Hepatocyte (in vitro differentiated cells): ENCODE measurements around the gene ZNF148.

Experiments
- EZH2 ChIP-seq: fragments of 200-600 bp; sonication (generic); IDR thresholded peaks from 2 replicates; pipeline ENCODE4 v1.6.1; 2016; ENCODE audit warnings: antibody characterized with exemption, mild to moderate bottlenecking, borderline replicate concordance
- EZH2phosphoT487 ChIP-seq: fragments of 200-600 bp; sonication (generic); IDR thresholded peaks from one replicate; pipeline ENCODE4 v1.6.1; 2018; ENCODE audit warnings: antibody characterized with exemption, mild to moderate bottlenecking, low read depth, moderate library complexity; ENCODE audit not compliant: unreplicated experiment, severe bottlenecking
- TF ChIP-seq, protein P1 (sequence below): fragments of 200-600 bp; sonication (generic); IDR thresholded peaks from 2 replicates; pipeline ENCODE4 v1.5.1; 2016; ENCODE audit warnings: antibody characterized with exemption, mild to moderate bottlenecking; ENCODE audit not compliant: poor library complexity

GRCh38 chr3:125260158-125260557, 115.0 kb downstream of the ZNF148 start:
- TF ChIP-seq, protein P1, sequence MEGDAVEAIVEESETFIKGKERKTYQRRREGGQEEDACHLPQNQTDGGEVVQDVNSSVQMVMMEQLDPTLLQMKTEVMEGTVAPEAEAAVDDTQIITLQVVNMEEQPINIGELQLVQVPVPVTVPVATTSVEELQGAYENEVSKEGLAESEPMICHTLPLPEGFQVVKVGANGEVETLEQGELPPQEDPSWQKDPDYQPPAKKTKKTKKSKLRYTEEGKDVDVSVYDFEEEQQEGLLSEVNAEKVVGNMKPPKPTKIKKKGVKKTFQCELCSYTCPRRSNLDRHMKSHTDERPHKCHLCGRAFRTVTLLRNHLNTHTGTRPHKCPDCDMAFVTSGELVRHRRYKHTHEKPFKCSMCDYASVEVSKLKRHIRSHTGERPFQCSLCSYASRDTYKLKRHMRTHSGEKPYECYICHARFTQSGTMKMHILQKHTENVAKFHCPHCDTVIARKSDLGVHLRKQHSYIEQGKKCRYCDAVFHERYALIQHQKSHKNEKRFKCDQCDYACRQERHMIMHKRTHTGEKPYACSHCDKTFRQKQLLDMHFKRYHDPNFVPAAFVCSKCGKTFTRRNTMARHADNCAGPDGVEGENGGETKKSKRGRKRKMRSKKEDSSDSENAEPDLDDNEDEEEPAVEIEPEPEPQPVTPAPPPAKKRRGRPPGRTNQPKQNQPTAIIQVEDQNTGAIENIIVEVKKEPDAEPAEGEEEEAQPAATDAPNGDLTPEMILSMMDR: no peak
- no peak for TF ChIP-seq EZH2phosphoT487
- TF ChIP-seq EZH2: no peak
